CD4-positive, alpha-beta T cell treated with Interleukin-21 for 1 hour (primary cell): ENCODE results near the gene MCM3AP.
"Not testable (repeated sequence)": the region's sequence is repeated elsewhere in the genome, so short reads cannot be mapped to it uniquely, and the experiment has no call there.

Experiments
- DNase-seq: peaks from one replicate; pipeline ENCODE4 v3.0.0-alpha.2; 2020

The MCM3AP gene

DNA sequence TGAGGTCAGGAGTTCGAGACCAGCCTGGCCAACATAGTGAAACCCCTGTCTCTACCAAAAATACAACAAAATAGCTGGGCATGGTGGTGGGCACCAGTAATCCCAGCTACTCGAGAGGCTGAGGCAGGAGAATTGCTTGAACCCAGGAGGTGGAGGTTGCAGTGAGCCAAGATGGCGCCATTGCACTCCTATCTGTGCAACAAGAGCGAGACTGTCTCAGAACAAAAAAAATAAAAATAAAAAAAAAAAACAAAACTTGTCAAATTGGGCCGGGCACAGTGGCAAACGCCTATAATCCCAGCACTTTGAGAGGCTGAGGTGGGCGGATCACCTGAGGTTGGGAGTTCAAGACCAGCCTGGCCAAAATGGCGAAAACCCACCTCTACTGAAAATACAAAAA lies 24.8 kb upstream of the MCM3AP start:
- not testable (repeated sequence) for DNase-seq

DNA sequence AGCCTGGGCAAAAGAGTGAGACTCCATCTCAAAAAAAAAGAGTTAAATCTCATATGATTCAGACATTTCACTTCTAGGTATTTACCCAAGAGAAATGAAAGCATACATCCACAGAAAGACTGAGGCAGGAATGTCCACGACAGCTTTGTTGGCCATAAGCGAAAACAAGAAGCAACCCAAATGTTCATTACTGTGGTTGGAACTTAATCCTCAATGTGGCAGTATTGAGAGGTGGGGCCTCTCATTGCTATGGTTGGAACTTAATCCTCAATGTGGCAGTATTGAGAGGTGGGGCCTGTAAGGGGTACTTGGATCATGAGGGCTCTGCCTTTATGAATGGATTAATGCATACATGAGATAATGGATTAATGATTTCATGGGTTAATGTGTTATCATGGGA lies 23.0 kb upstream of the MCM3AP start:
- no peak for DNase-seq

DNA sequence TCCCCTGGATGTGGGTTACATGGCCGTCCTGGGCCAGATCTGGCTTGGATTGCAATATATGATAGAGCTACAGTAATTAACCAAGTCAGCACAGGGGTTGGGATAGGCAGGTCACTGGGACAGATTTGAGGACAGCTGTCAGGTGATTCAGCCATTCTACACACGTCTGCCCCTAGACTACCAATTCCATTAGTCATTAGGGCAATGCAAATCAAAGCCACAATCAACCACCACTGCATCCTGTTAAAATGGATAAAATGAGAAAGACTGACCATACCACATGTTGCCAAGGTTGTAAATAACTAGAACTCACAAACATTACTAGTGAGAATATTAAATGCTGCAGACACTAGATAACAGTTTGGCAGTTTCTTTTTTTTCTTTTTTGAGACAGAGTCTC lies 22.2 kb upstream of the MCM3AP start:
- no peak for DNase-seq

DNA sequence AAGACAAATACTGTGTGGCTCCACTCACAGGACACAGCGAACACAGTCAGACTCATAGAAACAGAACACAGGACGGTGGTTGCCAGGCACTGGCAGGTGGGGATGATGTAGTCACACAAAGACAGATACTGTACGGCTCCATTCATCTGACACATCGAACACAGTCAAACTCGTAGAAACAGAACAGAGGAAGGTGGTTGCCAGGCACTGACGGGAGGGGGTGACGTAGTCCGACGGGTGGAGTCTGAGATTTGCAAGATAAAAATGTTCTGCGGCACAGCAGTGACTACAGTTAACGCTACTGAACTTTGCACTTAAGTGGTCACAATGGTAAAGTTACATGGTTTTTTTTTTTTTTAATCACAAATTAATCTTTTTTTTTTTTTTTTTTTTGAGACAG lies 19.5 kb upstream of the MCM3AP start:
- peak; percentile 16 for DNase-seq

DNA sequence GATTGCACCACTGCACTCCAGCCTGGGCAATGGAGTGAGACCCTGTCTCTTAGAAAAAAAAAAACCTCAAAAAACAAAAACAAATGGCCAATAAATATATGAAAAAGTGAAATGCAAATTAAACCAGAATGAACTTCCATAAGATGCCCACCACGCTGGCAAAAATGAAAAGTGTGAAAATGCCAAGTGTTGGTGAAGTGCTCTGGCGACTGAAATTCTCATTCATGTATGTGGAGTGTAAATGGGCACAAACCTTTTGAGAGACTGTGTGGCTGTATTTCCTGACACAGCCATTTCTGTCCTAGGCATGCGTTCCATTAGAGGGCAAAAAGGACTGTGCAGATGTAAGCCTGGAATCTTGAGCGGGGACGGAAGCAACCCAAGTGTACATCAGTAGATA lies 19.0 kb upstream of the MCM3AP start:
- no peak for DNase-seq

DNA sequence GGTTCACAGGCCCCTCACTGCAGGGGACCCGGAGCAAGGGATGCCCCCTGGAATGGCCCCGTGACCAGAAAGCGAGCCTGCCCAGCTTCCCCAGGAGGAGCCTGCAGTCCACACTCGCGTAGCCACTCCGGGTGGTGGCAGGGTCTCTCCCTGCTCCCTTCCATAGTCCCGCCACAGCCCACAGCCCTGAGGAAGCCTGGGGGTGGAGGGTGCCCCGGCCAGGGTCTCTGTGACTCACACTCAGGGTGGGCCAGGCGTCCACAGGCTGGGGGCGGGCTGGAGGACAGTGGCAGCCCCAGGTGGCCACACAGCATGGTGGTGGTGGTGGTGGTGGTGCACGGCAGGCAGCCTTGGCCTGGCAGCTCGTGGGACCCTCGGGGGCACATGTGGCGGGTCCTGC lies 16.3 kb upstream of the MCM3AP start:
- DNase-seq, result no peak

DNA sequence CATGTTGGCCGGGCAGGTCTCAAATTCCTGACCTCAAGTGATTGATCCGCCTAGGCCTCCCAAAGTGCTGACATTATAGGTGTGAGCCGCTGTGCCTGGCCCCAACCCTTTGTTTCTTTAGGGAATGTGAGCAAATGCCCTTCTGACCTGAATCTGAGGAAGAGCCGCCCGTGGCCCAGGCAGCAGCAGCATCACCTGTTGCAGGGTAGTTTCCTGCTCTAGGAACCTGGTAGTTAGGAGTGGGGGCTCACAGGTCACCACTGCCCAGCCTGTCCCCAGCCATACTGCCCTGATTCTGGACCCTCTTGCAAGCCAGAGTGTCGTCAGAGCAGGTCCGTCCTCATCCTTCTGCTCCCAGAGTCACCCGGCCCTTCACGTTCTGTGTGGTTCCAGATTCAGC lies 13.8 kb upstream of the MCM3AP start:
- no peak for DNase-seq

DNA sequence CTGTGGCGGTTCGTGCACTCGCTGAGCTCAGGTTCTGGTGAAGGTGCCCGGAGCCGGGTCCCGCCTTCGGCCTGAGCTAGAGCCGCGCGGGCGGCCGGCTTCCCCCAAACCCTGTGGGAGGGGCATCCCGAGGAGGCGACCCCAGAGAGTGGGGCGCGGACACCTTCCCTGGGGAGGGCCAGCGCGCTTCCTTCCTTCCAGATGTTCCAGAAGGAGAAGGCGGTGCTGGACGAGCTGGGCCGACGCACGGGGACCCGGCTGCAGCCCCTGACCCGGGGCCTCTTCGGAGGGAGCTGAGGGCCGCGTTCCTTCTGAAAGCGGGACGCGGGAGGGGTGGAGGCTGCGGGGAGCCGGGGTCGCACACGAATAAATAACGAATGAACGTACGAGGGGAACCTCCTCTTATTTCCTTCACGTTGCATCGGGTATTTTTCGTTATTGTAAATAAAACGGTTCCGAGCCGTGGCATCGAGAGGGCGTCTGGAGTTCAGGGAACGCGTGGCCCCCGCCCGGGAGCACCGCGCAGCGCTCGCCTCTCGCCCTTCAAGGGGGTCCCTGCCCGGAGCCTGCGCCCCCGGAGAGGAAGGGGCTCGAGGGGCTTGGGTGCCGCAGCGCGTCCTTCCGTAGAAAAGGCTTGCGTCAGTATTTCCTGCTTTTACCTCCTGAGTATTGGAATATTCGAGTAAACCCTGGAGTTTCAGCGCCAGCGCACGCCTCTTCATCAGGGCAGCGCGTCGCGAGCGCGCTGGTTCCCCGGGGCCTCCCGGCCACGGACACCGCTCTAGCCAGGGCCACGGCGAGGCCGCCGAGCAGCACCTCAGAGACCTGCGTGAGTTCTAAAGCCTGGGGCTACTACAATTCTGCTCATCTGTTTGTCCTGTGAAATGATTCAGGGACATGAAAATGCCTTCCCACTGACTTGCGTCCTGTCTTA lies 12.2 kb upstream of the MCM3AP start:
- no peak for DNase-seq

DNA sequence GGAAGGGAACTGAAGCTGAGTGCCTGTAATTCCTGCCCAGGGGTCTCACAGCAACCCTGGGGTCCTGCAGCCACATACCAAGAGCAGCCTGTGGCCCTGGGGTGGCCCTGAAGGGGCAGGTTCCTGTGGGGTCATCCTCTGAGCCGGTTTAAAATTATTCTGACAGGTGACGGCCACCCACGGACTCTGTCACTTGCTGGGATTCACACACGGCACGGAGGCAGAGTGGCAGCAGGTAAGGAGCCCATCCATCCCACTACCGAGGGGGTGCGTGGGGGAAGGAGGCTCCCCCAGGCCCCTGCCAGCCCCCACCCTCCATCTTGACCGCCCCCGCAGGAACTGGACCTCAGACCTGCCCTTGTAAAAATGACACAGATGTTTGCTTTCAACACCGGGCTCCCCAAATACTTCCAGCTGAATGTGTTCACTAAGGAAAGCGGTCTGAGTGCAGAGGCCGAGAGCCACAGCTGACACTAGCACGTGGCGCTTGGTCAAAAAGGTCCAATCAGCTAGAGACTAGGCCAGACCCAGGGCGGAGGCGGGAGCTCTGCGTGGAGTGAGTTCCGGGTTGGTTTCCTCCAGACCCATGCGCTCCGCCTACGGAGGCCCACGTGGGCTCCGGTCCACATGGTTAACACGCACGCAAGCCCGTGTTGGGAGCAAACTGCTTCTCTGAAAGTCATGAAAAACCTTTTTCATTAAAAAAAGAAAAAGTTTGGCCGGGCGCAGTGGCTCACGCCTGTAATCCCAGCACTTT lies 10.8 kb upstream of the MCM3AP start:
- peak; percentile 52 for DNase-seq

DNA sequence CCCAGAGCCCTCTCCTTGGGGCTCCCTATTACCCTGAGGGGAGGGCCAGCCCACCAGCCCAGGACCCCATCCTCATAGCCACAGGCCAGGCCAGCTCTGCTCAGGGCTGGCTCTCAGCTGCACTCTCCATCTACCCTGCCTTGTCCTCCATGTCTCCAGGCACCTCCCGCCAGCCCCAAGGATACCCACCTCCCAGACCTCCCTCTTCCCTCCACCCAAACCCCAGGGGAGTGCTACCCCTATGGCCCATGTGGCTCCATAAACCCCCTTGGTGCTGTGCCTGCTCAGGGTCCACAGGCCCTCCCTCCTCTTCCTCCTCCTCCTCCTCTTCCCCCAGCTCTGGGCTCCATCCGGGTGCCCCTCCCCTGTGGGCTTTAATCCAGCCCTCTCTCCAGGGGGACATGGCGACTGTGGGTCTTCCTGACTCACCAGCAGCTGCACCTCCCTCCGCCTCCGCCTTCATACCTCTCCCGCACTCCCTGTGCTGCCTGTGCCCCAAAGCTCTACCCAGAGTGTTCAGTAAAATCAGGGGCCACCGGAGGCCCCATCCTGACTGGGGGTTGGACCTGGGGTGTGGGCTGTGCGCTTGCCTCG lies 9.9 kb upstream of the MCM3AP start:
- no peak for DNase-seq

DNA sequence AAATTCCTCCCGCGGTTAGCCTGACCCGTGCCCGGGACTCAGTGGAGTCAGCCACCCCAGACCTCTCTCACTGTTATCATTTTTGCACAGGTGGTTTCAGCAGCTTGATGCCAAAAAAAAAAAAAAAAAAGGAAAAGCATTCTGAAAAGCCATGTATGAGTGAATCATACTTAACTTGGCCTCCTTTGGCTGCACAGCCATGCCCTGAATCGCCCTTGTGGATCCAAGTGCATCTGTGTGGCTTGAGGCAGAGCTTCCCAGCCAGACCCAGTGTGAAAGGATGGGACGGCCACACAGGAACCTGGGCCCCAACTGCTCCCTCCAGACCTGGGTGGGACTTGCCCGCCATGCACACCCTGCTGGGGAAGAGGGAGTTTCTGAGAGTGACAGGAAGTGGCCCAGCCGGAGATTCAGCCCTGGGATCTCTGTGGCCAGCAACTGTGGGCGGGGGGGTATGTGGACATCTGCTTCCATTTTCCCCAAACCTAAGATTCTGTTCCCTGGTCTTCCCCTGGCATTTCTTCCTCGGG lies 9.3 kb upstream of the MCM3AP start:
- no peak for DNase-seq

DNA sequence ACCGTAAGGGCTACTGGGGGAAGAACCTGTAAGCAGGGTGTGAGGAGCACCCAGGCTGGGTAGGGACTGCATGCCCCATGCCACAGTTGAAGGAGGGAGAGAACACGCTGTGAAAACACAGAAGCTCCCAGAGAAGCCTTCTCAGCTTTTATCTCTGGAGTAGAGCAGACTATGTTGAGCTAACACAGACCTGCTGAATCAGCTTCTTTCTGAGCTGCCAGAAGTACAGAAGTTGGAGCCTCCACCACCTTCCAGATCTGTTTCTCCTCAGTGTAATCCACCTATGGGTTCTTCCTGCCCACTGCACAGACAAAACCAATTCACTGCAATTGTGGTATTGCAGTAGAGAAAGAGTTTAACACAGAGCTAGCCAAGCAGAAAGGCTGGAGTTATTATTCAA lies 6.2 kb upstream of the MCM3AP start:
- no peak for DNase-seq

DNA sequence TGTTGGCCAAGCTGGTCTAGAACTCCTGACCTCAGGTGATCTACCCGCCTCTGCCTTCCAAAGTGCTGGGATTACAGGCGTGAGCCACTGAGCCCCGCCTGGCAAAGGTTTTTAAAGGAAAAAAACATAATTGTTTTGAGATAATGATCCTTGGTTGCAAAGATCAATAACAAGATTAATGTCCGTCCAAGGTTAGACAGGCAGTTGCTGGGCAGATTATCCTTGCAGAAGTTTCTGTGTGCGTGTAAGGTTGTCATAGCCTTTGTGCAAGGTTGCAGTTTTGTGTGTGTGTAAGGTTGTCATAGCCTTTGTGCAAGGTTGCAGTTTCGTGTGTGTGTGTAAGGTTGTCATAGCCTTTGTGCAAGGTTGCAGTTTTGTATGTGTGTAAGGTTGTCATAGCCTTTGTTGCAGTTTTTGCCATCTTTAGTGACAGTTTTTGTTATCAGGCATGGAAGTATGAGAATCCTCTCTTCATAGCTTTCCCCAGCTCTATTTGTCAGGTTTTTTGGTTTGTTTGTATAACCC lies 4.3 kb upstream of the MCM3AP start:
- no peak for DNase-seq

DNA sequence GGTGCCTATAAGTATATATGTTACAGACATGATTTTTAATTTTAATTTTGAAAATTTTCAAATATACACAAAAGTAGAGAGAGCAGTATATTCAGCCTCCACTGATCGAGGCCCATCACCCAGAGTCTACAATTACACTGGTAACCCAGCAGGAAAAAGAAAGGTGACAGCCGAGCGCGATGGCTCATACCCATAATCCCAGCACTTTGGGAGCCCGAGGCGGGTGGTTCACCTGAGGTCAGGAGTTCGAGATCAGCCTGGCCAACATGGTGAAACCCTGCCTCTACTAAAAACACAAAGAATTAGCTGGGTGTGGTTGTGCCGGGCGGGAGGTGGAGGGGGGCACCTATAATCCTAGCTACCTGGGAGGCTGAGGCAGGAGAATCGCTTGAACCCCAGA lies 2.1 kb upstream of the MCM3AP start:
- DNase-seq, result no peak

DNA sequence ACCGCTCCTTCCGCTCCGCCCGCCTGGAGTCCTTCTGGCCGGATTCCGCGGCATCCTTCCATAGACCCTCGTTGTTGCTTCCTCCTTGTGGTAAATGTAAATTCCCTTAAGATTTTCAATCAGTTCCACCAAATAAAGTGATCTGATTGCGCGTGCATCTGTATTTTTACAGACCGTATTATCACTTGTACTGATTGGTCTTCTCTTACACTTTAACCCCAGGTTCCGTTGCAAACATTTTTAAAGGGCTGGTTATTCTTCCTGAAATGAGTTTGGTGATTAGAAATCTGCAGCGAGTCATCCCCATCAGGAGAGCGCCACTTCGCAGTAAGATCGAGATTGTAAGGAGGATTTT lies 1.2 kb upstream of the MCM3AP start:
- DNase-seq, result no peak

DNA sequence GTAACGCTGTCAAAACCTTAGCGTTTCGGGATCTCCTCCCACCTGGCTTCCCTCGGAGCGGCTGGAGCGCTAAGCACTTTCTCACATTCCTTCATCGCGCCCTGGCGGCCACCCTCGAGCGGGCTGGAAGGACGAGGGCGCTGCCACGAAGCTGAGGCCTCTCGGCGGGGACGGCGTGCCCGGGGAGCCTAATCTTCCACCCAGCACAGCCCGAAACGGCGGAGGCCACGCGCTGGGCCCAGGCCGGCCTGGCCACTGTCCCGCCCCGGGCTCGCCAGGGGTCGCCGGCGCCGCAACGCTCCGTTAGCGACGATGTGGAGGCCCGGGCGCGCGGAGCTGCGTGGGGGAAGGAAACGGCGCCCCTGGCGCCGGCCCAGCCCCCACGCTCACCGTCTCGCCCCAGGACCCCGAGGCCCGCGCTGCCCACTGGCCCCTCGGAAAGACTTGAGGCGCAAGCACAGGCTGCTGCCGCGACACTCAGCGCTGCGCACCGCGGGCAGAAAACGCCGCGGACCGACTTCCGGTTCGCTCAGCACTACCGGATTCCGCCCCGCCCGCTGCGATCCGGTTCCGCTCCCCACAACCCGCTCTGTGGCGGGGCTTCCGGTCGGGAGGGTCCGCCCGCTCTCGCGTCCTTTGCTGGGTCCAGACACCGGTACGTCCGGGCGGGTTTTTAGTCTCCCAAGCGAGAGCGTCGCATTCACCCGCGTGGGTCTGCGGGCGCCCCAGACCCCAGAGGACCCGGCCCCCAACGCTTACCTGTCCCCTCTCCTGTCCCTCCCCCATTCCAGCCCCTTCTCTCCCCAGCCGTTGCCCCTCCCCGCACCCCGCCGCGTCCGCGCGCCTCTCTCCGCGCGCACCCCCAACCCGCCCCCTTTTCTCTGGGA lies 593 bp upstream of the MCM3AP start, which contains the start of gene YBEY:
YBEY (plus strand) TSS at position 582 of the 887 bp plus-strand sequence. CDS start 572 bp downstream, outside the sequence.
- DNase-seq, result peak; percentile 86

DNA sequence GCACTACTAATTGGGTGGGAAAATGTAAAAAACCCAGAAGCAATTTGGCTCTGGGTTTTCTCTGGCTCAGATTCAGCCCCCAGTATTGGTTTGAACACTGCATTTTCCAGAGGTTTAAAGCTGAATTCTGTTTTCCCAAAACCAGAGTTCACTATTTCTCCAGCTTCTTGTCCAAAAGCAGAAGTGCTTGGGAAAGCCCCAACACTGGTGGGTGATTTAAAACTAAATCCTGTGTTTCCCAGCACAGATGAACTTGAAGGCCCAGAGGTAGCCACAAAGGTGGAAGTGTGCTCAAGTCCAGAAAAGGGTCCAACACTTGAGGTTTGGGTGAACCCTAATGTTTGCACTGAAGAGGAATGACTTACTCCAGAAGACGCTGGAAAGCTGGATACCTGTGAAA lies 678 bp downstream of the MCM3AP start:
- DNase-seq, result no peak

DNA sequence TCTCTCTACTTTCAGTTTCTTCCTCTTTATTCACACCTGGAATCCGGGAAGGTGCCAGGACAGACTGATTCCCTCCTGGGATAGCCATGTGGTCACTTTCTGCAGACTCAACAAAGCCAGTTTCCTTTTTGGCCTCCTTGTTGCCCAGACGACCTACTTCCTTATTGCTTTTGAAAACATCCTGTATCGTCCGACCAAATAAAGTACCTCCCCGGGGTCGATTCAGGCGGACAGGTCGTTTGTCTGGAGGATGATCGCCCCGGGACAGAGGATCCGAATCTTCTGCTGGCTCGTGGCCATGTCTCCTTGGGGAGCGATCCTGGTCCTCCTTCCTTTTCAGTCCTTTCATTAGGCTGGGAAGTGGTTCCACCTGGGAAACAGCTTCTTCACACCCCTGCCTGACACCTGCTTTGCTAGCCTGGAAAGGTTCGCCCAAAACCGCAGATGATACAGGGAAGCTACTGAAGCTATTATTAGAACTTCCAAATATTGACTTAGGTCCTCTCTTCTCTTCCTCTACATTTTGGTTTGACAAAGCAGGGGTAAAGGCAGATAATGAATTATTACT lies 1.2 kb downstream of the MCM3AP start:
- no peak for DNase-seq

DNA sequence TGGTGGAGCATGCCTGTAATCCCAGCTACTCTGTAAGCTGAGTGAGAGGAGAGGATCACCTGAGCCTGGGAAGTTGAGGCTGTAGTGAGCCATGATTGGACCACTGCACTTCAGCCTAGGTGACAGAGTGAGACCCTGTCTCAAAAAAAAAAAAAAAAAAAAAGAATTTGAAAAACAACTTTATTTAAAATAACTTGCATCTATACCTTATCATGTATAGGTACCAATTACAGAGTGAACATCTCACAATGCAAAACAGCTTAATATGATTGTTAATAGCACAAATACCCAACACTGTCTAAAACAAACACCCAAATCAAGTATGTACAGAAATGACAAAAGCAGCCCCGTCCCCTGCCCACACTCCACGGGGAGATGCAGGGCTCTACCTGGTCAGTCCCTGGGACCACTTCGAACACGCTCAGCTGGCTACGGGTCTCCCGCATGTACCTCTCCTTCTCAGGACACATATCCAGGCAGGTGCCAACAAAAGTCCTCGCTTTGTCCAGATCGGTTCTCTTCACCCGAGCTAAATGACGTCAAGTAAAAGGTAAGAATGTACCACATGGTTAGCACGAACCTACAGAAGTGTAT lies 10.5 kb downstream of the MCM3AP start:
- DNase-seq, result no peak

DNA sequence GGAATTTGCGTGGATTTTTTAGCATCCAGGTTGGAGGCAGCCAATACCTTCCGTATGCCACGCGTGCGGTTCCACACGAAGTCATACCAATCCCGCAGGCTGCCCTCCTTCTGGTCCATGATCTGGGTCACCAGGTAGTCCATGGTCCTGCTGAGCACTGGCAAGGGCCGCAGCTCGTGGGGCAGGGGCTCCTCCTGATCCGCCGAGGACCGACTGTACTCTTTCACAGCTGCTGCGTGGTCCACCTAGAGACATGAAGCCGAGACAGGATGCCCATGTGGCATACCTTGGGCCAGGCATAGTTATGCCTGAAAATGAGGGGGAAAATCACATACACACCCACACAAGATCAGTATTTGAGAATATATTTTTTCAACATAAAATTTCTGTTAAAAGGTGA lies 12.1 kb downstream of the MCM3AP start:
- DNase-seq, result no peak

DNA sequence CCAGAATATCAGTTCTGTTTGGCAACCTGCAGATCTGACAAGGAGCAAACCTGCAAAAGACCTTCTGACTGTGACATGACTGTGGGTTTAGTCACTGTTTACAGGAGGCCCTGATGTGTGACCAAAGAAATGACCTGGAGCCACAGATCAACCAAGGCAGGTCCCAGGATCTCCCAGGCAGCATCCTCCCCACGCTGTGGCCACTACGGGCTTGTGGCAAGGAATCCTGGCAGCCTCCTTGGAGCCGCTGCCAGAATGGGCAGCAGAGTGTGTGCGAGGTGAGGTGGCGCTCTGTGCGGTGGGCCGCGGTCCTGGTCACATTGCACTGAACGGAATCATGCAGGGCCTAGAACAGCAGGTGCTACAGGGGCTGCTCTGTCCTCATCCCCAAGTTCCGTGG lies 15.9 kb downstream of the MCM3AP start:
- no peak for DNase-seq
